ENCODE measurements around the gene LIMS2.

LIMS2 gene, protein sequence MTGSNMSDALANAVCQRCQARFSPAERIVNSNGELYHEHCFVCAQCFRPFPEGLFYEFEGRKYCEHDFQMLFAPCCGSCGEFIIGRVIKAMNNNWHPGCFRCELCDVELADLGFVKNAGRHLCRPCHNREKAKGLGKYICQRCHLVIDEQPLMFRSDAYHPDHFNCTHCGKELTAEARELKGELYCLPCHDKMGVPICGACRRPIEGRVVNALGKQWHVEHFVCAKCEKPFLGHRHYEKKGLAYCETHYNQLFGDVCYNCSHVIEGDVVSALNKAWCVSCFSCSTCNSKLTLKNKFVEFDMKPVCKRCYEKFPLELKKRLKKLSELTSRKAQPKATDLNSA

DNA sequence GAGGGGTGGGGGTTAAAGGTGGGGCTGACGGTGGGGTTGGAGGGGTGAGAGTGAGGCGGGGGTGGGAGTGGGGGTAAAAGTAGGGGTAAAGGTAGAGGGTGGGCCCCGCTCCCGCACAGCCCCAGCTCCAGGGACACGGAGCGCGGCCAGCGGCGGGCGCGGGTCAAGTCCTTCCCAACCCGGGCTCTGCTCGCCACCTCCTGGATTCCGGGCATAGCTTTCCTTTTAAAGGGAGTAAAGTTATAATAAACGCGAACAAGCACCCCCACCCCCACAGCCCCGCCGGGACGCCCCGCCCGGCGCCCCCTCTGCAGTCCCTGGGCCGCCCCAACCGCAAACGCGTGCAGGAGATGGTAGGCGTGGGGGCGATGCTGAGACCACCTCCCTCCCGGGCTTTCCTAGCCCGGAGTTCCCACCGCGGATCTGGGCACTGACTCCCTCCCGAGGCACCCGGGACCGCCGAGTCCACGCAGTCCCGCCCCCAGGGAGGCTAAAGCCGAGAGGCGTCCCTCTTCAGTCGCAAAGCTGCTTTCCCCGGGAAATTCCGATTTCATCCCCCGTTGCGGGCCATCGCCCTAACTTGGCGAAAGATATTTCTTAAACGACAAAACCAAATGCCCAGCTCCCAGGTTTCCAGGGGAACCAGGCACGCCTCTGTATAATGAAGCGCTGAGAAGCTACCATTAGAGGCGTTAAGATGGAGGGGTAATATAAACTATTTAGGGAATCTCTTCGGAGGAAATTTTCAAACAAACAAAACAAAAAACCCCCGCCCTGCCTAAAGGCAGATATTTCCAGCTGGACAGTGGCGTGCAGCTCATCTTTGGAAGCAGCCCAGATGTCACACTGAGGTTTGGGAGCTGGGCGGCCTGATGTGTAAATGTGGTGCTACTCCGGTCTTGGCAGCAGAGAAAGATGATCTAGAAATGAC is at the start of gene LIMS2:
TSS of gene LIMS2 (minus strand) at position 200 of the 931 bp plus-strand sequence. CDS start 506 bp downstream, outside the sequence.
- DNase-seq: no peak

DNA sequence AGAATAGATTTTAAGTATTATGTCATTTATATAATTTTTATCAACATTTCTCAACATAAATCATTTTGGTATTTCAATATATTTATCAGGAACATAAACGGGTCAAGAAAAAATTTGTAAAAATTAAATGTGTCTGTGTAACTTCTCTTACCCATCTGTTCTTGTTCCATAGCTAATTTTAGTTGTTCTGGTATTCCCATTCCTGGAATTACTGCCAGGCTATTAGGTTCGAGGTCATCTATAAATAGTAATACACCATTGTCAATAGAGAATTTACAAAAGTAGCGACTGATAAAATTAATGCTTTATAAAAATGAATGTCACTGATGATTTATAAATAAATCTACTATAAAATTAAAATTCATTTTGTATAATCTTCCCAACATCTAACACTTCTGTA is 47.5 kb upstream of the LIMS2 start:
- DNase-seq: no peak

DNA sequence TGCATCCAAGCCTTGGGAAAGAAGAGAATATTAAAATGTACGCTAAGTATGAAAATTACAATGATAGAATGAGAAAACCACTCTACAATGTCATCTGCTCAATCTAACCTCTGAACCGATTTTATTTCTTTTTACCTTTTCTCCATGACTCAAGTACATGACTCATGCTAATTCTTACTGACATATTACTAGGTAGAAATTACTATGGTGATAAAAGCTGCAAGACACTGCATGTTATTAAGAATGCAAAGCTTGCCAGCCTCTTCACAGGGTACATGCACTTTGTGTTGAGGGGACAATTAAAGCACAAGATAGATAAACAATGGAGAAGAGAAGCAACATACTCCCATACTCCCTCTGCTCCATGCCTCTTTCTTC is 46.6 kb upstream of the LIMS2 start:
- DNase-seq: no peak

DNA sequence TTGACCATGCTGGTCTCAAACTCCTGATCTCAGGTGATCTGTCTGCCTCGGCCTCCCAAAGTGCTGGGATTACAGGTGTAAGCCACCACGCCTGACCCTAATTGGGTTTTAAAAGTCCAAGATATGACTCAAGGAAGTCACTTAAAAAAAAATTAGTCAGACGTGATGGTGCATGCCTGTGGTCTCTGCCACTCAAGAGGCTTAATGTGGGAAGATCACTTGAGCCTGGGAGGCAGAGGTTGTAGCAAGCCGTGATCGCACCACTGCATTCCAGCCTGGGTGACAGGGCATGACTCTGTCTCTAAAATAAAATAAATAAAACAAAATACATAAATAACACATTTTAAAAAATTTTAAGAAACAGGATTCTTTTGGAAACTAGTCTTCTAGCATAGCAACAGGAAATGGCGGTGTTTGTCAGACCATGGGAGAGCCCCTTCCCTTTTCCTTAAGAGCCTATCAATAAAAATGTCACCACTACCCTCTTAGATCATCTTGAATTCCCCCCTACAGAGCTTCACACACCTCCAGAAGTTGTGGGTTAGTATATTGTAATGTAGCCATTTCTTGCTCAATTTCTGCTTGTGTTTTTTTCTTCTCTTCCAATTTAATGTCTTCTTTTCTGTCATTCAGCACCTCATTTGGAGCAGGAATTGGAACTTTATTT is 46.1 kb upstream of the LIMS2 start:
- DNase-seq: no peak

DNA sequence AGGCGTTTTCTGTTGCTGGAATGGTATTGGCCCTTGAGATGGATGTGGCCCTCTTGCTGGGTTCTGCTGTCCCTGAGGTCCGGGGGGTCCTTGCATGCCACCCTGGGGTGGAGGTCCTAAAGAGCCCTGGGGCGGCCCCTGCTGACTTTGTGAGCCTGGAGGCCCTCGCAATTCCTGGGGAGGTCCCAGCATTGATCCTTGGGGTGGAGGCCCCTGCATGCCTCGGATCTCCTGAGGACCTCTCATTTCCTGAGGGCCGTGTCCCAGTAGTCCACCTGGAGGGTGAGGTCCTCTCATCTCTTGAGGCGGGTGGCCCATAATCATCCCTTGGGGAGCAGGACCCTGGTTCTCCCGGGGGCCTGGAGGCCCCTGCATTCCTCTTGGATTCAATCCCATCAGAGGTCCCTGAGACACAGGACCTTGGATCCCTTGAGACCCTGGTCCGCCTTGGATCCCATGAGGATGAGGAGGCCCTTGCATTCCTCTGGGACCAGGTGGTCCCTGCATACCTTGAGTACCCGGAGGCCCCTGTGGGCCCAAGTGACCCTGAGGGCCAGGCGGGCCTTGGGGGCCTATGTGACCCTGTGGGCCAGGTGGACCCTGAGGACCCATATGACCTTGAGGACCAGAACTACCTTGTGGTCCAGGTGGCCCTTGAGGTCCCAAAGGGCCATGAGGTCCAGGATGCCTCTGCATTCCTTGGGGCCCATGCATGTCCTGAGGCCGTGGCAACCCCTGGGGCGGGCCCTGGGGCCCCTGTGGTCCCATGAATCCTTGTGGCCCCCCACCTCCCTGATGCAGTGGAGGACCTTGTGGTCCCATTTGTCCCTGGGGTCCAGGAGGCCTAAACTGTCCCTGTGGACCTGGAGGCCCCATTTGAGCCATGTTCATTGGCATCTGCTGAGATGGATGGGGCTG is 44.2 kb upstream of the LIMS2 start:
- DNase-seq: no peak

DNA sequence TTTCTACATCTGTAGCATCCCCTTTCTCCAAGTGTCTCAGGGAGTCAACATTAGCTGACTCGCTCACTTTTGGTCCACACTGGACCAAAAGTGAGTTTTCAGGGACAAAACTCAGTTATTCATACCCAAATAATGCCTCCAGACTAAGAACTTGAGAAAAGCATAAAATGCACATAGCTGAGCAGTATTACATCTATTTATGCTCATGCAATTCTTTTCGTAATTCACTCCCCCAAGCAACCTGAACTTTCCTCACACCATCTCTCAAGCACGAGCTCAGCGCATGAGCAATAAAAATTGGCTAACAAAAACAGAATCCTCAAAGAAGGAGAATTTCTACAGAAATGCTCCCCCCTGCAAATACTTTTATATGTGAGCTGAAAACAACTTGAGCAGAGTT is 42.9 kb upstream of the LIMS2 start:
- DNase-seq: no peak

DNA sequence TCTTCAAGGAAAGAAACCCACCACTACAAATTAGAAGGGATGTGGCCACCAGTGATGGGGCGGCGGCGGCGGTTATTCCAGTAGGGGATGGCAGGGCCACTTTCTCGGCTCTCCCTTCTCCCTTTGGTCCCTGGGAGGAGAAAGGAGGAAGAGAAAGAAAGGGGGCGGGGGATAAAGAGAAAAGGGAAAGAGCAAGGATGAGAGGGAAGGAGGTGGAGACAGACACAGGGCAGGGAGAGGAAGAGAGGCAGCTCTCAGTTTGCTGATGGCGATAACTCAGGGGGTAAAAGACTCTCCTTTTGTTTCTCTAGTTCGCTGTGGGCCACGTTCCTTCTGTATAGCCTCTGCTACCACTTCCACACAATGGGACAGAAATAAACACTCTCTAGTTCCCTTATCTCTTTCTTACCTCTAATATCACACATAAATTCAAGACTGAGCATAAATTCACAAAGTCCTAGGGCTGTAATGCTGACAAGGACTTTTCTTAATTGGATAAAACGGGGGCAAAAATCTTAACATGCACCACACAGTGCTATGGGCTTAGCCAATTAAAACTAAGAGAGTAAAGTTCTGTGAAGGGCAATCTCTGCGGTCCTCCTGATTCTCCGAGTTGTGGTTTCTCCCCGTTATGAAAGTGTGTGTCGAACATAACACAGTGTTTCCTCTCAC is 40.6 kb upstream of the LIMS2 start:
- DNase-seq: no peak

DNA sequence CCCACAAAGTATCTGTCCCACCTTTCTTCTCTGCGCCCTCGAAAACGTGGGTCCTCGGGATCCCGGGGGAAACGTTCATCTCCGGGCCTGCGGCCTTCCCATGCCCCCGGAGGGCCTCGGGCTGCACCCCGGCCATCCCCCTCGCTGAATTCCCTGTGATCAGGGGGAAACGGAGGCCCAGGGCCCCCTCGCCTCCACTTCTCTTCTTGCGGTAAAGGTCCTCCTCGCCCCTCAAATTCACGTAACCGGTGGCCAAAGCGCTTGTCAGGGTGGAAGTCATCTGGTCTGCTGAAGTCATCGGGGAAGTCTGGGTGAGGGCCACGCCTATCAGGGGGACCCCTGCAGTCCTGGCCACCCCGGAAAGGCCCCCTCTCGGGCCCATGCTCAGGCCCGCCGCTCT is 38.2 kb upstream of the LIMS2 start:
- DNase-seq: no peak

DNA sequence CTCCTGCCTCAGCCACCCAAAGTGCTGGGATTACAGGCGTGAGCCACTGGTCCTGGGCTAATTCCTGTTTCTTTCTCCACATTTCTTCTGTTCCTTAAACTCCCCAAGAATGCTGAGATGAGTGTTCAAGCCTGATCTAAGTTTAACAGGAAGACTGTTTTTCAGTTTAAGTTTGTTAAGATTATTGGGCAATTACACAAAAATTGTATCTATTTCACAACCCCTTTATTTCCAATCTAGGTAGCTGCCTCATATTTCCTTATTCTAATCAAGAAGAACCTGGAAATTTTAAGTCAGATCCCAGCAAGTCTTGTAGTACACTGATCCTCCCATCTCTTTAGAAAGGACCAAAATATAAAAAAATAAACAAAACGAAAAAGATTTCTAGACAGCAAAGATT is 37.7 kb upstream of the LIMS2 start:
- DNase-seq: no peak

DNA sequence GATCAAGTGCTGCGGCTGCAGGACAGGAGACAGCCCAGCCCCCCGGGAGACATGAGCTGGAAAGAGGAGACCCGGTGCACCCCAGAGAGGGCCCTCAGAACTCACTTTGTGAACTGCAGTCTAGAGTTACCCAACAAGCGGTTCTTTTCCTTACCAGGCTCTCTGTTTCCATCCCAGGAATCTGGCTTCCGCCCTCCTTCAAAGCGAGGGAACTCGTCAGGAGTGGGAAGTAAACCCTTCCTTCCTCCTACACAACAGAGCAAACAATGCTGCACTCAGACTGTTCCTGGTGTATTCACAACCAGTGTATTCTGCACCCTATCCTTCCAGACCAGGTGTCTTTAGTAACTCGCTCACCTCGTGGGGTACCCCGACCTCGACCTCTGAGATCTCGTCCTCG is 34.0 kb upstream of the LIMS2 start:
- DNase-seq: no peak

DNA sequence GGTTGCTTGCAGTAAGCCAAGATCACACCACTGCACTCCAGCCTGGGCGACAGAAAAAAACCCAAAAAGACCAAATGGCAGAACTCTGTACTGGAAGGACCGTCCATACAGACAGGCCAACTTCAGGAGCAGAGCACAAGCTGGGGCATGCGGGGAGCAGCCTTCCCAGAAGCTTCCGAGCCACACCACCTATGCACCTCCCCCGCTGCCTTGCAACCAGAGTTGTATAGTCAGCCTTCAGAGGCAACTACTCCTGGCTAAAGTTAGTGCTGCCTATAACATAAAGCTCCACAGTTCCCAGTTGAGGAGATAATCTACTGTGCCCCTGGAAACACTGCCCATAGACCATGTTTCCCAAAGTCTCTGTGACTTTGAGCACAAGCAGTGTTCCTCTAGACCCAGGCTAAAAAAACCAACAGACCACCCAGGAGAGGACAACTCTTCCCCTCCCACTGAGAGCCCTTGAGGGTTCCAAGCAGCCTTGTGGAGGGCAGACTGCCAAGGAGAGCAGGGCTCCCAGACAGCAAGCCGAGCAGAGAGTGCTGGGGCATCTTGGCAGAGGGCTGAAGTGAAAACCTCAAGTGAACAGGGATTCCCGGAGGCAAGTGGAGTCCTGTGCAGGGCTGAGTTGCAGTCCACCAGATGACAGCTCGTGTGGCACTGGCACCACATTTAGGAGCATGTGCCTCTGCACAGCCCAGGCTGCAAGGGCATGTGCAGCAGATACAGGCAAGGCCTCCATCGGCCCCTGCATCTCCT is 32.7 kb upstream of the LIMS2 start:
- DNase-seq: no peak

DNA sequence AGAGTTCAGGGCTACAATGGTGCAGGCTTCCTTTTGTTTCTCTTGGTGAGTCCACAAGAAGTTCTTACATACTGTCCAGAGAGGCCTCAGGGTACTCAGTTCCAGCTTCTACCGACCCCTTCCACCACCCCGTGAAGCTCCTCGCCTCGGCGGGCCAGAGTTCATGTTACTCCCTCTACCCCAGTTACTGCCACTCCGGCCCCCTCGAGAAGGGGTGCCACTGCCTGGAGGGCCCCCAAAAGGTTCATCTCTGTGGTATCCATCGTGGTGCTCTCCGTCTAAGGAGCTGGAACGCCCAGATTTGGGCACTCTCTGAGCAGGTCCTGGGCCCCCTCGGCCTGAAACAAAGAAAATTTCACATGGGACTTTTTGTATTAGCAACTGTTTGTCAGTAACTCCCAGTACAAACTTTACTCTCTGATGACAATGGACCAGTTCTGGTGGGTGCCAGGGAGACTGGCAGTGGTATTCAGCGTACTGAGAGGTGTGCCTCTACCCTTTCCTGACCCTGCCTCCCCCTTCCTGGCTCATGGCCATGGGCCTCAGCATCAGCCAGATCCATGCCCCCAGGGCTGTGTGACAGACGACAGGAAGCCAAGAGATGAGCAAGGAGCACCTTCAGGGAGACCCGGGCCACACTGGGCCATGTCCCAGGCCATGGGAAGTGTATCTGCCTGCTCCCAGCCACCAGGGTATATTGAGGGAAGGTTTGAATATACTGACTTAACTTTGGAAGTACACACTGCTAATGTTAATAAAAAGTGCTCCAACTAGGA is 31.1 kb upstream of the LIMS2 start:
- DNase-seq: no peak

DNA sequence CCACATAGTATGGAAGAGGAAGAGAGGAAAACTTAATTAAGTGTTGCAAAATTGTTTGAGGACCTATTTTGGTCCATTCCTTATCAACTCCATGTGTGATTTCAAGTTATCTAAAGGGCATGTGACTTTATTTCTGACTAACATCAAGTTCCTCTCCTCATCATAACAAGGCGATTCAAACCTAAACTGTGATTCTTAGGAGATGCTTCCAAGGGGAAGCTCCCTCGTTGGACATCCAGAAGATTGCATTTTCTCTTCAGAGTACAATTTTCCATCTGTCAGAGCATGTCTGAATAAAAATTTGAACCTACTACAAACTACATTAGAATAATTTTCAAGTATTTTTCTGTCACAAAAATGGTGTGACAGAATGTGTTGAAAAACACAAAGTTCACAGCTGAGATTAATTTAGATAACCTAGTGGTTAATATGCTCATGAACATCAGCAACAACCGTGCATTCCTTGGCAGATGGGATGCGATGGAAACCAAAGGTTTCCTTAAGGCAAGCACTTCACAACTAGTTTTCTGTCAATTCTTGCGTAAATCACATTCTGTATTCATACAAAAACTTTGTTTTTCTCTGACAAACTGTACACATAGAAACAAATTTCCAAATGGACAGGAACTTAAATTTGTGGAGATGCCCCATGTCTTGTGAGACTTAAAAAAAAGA is 30.2 kb upstream of the LIMS2 start:
- DNase-seq: no peak

DNA sequence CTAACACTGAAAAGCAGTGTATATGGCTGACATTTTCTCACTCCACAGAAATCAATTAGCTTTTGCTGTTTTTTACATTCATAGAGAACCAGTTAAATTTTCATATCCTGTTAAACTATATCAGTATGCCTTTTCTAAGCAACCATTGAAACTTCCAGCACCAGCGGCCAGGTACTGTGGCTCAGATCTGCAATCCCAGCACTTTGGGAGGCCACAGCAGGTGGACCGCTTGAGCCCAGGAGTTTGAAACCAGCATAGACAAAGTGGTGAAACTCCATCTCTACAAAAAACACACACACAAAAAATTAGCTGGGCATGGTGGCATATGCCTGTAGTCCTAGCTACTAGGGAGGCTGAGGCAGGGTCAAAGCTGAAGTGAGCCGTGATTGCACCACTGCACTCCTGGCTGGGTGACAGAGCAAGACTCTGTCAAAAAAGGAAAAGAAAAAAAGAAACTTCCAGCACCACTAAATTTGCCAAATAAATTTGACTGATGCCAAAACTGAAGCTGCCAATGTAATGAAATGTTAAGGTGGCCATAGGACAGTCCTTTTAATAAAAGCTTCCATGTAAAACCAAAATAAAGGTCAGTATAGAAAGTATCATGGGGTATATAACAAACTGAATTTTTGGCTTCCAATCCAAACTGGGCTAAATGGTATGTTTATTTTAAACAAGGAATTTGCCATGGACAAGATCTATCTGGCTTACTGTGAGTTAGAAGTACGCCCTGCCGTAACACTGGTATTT is 29.5 kb upstream of the LIMS2 start:
- DNase-seq: no peak

DNA sequence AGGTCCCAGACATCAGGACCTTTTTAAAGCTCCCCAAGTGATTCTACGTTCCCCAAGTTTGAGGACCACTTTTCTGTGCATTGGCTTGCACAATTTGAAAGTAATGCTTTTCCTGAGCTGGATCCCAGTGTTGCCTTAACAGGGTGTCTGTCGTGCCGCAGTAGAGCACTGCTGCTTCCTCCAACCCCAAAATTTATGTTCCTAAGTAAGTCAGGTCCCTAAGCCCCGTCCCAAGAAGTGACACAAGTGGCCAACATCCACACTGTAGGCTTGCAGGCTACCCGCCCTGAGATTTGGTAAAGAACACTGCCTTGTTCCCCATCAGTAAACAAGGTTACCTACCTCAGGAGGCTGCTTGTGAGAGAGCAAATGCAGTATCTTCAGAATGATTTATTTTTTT is 28.0 kb upstream of the LIMS2 start:
- no peak for DNase-seq

DNA sequence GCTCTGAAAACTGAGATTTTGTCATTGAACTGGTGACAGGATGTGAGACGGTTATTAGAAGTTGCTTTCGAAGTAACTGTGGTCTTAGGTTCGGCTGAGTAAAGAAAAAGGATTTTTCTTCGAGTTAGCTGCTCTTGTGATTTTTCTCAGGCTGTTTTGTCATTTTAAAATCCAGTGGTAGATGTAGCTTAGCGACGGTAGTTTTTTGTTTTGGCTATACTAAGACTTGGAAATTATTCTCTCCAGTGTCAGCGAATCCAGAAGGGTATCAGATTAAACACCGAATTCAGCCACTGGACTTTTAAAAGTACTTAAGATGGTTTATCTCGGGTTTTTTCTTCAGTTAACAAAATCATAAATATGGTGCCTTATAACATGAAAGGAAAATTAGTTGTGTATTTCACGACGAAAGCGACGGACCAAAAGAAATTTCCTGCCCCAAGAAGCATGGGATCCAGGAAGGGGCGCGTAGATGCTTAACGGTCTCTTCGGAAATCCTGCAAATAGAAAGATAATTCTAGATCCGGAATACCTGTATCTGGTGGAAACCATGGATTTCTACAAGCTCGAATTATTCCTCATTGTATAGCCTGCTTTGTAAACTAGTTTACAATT is 27.2 kb upstream of the LIMS2 start:
- DNase-seq: no peak

DNA sequence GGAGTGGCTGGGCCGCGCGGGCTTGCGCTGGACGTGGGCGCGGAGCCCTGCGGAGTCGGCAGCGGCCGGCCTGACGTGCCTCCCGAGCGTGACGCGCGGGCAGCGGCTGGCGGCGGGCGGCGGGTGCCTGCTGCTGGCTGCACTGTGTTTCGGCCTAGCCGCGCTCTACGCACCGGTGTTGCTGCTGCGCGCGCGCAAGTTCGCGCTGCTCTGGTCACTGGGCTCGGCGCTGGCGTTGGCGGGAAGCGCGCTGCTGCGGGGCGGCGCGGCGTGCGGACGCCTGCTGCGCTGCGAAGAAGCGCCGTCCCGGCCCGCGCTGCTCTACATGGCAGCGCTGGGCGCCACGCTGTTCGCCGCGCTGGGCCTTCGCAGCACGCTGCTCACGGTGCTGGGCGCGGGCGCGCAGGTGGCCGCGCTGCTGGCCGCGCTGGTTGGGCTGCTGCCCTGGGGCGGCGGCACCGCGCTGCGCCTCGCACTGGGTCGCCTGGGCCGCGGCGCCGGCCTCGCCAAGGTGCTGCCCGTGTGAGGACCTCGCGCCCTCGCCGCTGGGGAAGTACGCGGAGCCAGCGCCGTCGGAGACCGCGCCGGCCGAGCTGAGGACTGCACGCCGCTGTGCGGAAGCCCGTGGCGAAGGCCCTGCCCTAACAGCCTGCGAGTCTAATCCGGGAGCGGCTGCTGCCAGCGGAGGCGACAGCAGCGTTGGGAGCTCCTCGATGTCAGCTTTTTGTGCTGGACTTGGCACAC is 26.5 kb upstream of the LIMS2 start:
- peak; percentile 83 for DNase-seq

DNA sequence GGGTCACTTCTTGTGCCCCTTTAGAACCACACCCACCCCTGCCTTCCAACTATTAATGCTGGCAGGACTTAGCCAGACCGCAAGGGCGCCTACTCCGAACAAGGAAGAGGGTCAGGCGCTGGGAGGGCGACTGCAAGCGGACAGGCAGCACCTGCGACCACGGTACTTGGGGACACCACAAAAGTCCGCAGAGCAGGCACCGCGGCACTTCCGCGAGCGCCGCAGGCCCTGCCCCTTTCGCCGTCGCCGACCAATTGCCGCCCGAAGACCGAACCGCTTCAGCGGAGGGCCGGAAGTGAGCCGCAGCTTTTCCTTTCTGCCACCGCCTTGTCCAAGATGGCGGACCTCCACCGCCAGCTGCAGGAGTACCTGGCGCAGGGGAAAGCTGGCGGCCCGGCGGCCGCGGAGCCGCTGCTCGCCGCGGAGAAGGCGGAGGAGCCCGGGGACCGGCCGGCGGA is 25.9 kb upstream of the LIMS2 start, which contains the start of gene SFT2D3:
TSS of gene SFT2D3 (plus strand) at position 305 of the 458 bp plus-strand sequence. CDS start at position 337, 32 bp downstream.
- peak; percentile 91 for DNase-seq

Measured in CD4-positive, alpha-beta T cell treated with Interleukin-12 subunit alpha and Interleukin-12 subunit beta, for 1 hour (primary cell).